GM12801 (cell line): ENCODE data around the gene BSDC1.

Source experiments
- TF ChIP-seq, protein P1 (sequence below): IDR thresholded peaks from one replicate; pipeline ENCODE4 v1.5.1; 2011; ENCODE audit warnings: control low read depth; ENCODE audit not compliant: insufficient read length; ENCODE audit errors: extremely low read depth

BSDC1 gene

GRCh38 chr1:32367912-32368635, 26.2 kb downstream of the BSDC1 start:
- TF ChIP-seq, protein P1, sequence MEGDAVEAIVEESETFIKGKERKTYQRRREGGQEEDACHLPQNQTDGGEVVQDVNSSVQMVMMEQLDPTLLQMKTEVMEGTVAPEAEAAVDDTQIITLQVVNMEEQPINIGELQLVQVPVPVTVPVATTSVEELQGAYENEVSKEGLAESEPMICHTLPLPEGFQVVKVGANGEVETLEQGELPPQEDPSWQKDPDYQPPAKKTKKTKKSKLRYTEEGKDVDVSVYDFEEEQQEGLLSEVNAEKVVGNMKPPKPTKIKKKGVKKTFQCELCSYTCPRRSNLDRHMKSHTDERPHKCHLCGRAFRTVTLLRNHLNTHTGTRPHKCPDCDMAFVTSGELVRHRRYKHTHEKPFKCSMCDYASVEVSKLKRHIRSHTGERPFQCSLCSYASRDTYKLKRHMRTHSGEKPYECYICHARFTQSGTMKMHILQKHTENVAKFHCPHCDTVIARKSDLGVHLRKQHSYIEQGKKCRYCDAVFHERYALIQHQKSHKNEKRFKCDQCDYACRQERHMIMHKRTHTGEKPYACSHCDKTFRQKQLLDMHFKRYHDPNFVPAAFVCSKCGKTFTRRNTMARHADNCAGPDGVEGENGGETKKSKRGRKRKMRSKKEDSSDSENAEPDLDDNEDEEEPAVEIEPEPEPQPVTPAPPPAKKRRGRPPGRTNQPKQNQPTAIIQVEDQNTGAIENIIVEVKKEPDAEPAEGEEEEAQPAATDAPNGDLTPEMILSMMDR = no peak

GRCh38 chr1:32365445-32365844, 28.8 kb downstream of the BSDC1 start:
- TF ChIP-seq, protein P1 = no peak

GRCh38 chr1:32364836-32365235, 29.4 kb downstream of the BSDC1 start:
- TF ChIP-seq, protein P1 = no peak

GRCh38 chr1:32363713-32364112, 30.5 kb downstream of the BSDC1 start:
- TF ChIP-seq, protein P1 = no peak

GRCh38 chr1:32362474-32363313, 31.5 kb downstream of the BSDC1 start, which contains the start of the genes FAM229A and TSSK3:
FAM229A (minus strand) TSS chr1:32362485; CDS start chr1:32362091, 394 bp downstream.
TSSK3 (plus strand) TSS chr1:32362539; CDS start chr1:32362702, 163 bp downstream.
- TF ChIP-seq, protein P1 = no peak

DNA sequence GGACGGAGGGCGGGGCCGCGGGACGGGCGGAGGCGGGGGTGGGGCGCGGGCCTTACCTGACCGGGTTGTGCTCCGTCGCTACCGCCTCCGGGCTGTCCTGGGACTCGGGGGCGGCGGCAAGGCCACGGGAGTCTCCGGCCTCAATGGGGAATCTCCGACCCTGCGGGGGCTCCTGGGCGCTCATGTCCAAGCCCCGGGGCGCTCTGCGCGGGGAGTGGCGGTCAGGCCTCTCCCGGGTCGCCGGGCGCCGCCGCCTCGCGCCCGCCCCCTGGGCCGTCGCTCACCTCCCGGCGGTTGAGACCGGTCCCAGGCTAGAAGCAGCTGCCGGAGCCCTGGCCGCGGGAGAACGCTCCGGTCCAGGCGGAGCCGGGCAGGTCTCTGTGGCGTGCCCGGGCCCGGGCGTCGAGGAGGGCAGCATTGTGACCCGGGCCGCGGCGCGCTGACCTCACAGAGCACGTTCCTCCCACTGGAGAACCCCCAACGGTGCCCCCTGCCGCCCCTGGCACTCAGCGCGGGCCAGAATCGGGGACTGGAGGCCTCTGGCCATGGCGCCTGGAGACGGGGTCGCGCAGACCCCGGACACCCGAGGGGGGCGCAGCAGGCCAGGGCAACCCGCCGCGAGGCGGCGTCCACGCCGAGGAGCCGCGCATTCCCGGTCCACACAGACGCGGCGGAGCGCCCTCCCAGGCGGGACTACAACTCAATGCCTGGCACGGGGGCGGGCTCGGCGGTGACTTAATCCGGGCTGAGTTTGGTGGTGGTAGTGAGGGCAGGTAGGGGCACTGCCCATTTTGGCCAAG, 32.4 kb downstream of the BSDC1 start:
- TF ChIP-seq, protein P1 = no peak

GRCh38 chr1:32361308-32361673, 33.0 kb downstream of the BSDC1 start:
- TF ChIP-seq, protein P1 = no peak
